VCaP (cell line): ENCODE data around the gene SLC52A3.
A peak's percentile ranks its signal among the peaks of the same experiment; 100 is the strongest.

Experiments
- H3K27ac ChIP-seq: fragments of 450-650 bp; 2 replicates; pipeline ENCODE4 v1.5.1; 2017
- TF ChIP-seq, protein P1 (sequence below): fragments of 450-650 bp; conservative IDR thresholded peaks from 2 replicates; pipeline ENCODE4 v1.5.1; 2017; ENCODE audit warnings: mild to moderate bottlenecking, moderate library complexity

The SLC52A3 gene

DNA sequence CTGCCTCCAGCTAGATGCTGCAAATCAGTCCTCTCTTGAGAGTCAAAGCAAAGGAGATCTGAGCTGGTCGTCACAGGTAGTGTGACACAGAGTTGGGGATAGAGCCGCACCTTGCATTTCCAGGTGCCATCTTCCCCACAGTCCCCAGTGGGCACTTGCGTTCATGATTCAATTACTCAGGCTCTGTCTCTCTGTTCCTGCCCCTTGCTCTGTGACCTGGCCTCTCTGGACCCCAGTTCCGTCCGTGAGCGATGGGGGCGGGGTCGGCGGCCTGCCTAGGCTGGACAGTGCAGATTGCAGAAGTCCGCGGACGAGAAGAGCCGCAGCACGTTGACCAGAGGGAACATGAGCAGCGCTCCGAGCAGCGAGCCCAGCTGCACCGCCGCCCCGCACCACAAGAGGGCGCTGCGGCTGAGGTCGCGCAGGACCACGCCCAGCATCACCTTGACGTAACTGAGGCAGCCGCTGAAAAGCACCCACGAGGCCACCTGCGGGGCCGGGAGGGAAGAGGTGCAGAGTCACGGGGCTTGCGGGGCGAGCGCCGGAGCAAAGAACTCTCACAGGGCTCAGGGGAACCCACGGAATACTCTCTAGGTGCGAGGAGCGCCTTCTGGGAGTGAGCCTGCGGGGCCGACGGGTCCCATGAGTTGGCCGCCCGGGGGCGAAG lies 7.4 kb downstream of the SLC52A3 start:
- H3K27ac ChIP-seq: no peak overlapping the region; the same call in 1 of the 2 replicates
- TF ChIP-seq, protein P1, sequence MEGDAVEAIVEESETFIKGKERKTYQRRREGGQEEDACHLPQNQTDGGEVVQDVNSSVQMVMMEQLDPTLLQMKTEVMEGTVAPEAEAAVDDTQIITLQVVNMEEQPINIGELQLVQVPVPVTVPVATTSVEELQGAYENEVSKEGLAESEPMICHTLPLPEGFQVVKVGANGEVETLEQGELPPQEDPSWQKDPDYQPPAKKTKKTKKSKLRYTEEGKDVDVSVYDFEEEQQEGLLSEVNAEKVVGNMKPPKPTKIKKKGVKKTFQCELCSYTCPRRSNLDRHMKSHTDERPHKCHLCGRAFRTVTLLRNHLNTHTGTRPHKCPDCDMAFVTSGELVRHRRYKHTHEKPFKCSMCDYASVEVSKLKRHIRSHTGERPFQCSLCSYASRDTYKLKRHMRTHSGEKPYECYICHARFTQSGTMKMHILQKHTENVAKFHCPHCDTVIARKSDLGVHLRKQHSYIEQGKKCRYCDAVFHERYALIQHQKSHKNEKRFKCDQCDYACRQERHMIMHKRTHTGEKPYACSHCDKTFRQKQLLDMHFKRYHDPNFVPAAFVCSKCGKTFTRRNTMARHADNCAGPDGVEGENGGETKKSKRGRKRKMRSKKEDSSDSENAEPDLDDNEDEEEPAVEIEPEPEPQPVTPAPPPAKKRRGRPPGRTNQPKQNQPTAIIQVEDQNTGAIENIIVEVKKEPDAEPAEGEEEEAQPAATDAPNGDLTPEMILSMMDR: peak; percentile 55

DNA sequence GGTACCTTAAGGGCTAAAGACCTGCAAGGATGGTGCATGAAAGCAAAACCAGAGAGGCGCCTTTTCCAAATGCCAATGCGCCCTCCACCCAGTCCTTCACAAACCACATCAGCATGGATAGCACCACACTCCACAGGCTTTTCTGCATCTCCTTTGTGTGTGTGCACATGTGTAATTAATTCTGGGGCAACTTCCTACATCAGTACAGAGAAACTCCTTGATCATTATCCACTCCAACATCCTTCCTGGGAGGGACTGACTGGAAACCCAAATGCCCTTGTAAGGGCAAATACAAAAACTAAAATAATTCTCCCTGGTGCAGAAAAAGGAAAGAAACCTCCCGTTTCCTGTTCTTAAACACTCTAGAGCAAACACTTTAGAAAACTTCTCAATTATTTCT lies 10.8 kb downstream of the SLC52A3 start:
- H3K27ac ChIP-seq: peak overlapping the region; percentile 90
- TF ChIP-seq, protein P1: no peak

DNA sequence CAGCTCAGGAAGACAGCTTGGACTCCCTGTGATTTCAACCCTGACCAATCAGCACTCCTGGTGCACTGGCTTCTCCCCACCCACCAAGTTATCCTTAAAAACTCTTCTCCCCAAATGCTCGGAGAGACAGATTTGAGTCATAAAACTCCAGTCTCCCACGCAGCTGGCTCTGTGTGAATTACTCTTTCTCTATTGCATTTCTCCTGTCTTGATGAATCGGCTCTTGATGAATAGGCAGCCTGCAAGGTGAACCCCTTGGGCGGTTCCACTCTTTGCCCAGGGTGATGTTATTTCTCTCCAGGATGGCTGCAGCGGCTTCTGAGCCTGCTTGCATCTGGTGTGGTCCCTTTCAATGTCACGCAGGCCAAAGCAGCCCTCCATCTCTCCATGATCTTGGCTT lies 12.4 kb downstream of the SLC52A3 start:
- TF ChIP-seq, protein P1: no peak

DNA sequence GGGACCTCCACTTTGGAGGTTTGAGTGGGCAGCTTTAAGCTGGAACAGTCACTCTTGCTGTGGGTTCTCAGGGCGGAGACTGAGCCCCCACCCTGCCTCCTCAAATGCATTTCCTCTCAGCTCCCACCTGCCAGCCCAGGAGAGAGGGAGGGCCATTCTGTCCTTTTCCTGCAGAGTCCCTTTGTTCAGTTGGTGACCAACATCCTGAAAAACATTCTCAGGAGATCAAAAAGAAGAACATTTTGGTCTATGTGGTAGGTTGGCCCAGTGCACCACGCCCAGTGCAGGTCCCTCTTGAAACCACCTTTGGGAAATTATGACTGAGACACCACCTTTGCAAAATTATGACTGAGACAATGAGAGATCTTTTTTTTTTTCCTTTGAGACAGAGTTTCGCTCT lies 13.4 kb downstream of the SLC52A3 start:
- TF ChIP-seq, protein P1: no peak
- peak overlapping the region; percentile 90 for H3K27ac ChIP-seq

More for the DNA sequence above, 12.4 kb downstream of the SLC52A3 start:
- peak overlapping the region; percentile 90 for H3K27ac ChIP-seq

DNA sequence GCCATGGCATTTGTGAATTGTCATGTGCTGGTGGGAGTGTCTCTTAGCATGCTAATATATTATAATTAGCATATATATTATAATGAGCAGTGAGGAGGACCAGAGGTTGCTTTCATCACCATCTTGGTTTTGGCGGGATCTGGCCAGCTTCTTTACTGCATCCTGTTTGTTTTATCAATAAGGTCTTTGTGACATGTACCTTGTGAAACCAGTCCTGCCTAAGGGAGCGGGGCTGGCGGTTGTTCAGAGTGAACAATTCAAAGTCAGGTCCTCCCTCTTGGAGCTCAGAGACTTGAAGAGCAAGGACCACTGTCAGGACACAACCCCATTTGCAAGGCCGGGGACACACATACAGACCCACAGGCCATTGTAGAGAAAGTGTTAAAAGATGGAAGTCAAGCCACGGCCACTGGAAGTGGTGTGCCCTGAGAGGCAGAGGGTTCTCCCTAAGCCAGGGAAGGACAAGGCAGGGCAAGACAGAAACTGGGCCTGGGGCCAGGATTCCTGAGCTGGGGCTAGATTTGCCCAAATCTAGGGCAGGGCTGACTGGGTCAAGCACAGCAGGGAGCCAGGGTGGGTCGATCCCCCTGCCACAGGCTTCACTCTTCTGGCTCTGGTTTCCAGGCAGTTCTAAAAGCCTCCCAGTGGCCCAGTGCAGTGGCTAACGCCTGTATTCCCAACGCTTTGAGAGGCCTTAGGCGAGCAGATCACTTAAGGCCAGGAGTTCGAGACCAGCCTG lies 14.2 kb downstream of the SLC52A3 start:
- TF ChIP-seq, protein P1: no peak

DNA sequence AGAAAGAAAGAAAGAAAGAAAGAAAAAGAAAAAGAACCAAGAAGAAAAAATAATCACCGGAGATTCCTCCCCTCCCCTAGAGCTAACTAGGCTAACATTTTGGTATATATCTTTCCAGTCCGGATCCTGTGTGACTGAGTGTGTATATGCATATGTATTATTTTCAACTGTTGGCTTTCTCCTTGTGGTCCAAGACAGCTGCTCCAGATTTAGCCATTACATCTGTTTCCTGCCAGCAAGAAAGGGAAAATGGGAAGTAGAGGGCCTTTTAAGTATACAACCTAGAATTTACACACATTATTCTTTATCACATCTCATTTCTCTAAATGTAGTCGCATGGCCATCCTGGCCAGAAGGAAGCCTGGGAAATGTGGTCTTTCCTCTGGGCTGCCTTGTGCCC lies 15.2 kb downstream of the SLC52A3 start:
- TF ChIP-seq, protein P1: no peak
- peak overlapping the region; percentile 90 for H3K27ac ChIP-seq

More for the DNA sequence above, 14.2 kb downstream of the SLC52A3 start:
- peak overlapping the region; percentile 90 for H3K27ac ChIP-seq

DNA sequence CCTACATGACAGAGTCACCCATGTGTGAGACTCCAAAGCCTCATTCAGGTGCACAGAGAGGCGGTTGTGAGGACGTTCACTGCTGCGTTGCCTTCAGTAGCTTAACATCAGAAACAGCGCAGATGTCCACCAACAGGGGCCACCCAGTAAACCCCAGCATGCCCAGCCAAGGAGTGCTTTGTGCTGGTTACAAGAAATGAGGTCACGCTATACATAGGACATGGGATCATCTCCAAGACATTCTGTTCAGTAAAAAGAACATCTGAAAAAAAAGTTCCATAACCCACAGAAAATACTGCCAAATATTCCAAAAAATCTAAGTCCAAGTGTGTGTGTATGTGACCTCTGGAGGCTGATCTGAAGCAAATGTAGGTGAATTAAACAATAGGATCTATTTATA lies 16.0 kb downstream of the SLC52A3 start:
- TF ChIP-seq, protein P1: no peak
- peak overlapping the region; percentile 90 for H3K27ac ChIP-seq
